T-cell (primary cell): ENCODE data around the gene SLC16A3. TPM values are rescaled to one million over a fixed set of nuclear protein-coding genes. Genes with fewer than 3 reads are reported as not detected.

Experiments
- ATAC-seq, 4 experiments: fragments of 200-7000 bp in 3 of 4; fragments of 150-1000 bp in 1 of 4; cut with Tn5 transposase; replicated peaks in 1 of 4; 1 replicate in 3 of 4; 2 replicates in 1 of 4; pipeline ENCODE4 v1.10.0; 2021; ENCODE audit warnings: moderate library complexity in 3 of 4, mild to moderate bottlenecking in 2 of 4, moderate number of reproducible peaks in 1 of 4
- CTCF ChIA-PET, 2 donors: fragments of 300-600 bp; sonication (Branson Sonifier 250); formaldehyde crosslinking; loops; one replicate each; lab custom pipeline; 2022; ENCODE audit warnings: antibody characterized with exemption in 2 of 2; lab: Charles Lee
- POLR2A ChIA-PET, 2 donors: fragments of 300-600 bp; sonication (Branson Sonifier 250); formaldehyde crosslinking; loops; one replicate each; lab custom pipeline; 2022; ENCODE audit warnings: antibody characterized with exemption in 2 of 2; lab: Charles Lee
- DNase-seq, 35 experiments: peaks; one replicate each; pipeline versions ENCODE4 v3.0.0 to v3.0.0-alpha.2; 2013 to 2023
- H3K27ac ChIP-seq: one replicate; pipeline ENCODE4 v1.5.1; 2013; ENCODE audit warnings: low read length
- H3K27me3 ChIP-seq, 2 experiments: replicated peaks in 1 of 2; 1 replicate in 1 of 2; 2 replicates in 1 of 2; pipeline versions ENCODE4 v1.6.1 to v1.7.0; 2013; ENCODE audit warnings: low read length in 1 of 2, mixed read lengths in 1 of 2; ENCODE audit not compliant: control insufficient read depth in 2 of 2, insufficient read depth in 2 of 2; ENCODE audit errors: extremely low read depth in 1 of 2
- H3K36me3 ChIP-seq, 2 donors: 1 replicate in 1 of 2; 2 replicates in 1 of 2; pipeline versions ENCODE4 v1.6.1 to v1.7.0; 2013; ENCODE audit warnings: low read length in 1 of 2; ENCODE audit not compliant: control insufficient read depth in 2 of 2, insufficient read depth in 1 of 2; ENCODE audit errors: extremely low read depth in 1 of 2
- H3K4me1 ChIP-seq, 2 experiments: 1 replicate in 1 of 2; 2 replicates in 1 of 2; pipeline versions ENCODE4 v1.6.1 to v1.7.0; 2013; ENCODE audit warnings: low read length in 2 of 2, mixed read lengths in 1 of 2; ENCODE audit not compliant: insufficient read depth in 2 of 2, control insufficient read depth in 1 of 2; ENCODE audit errors: extremely low read depth in 1 of 2
- H3K4me3 ChIP-seq, 2 donors: 1 replicate in 1 of 2; 2 replicates in 1 of 2; pipeline versions ENCODE4 v1.5.1 to v1.7.0; 2013; ENCODE audit warnings: mild to moderate bottlenecking in 2 of 2, low read length in 1 of 2, moderate library complexity in 1 of 2; ENCODE audit not compliant: control insufficient read depth in 1 of 2; ENCODE audit errors: extremely low read depth in 1 of 2
- H3K9me3 ChIP-seq: 2 replicates; pipeline ENCODE4 v1.7.0; 2013
- H3K27ac Mint-ChIP-seq, 2 donors: one replicate each; pipeline ENCODE4 v1.8.0; 2020 to 2021; ENCODE audit warnings: mild to moderate bottlenecking in 2 of 2, mixed read lengths in 2 of 2
- H3K27me3 Mint-ChIP-seq, 2 donors: one replicate each; pipeline ENCODE4 v1.8.0; 2021 to 2022; ENCODE audit warnings: mixed read lengths in 2 of 2
- H3K36me3 Mint-ChIP-seq: one replicate; pipeline ENCODE4 v1.8.0; 2021; ENCODE audit warnings: mixed read lengths
- H3K4me1 Mint-ChIP-seq, 3 donors: one replicate each; pipeline ENCODE4 v1.8.0; 2020 to 2022; ENCODE audit warnings: mixed read lengths in 3 of 3, mild to moderate bottlenecking in 1 of 3
- H3K4me3 Mint-ChIP-seq, 3 donors: one replicate each; pipeline ENCODE4 v1.8.0; 2020 to 2022; ENCODE audit warnings: mild to moderate bottlenecking in 3 of 3, mixed read lengths in 3 of 3, moderate library complexity in 3 of 3
- H3K9me3 Mint-ChIP-seq, 3 donors: one replicate each; pipeline ENCODE4 v1.8.0; 2020 to 2022; ENCODE audit warnings: mixed read lengths in 3 of 3
- WGBS: methylation state at CpG from one replicate; pipeline ENCODE4 v1.1.5; 2013; ENCODE audit warnings: missing lambda C conversion rate; ENCODE audit not compliant: insufficient coverage; 5-methylcytosine and 5-hydroxymethylcytosine counted together
- total RNA-seq, 35 experiments: library from RNA in 6 of 35; stranded (reverse) in 6 of 35; fragments of 120-200 nt in 1 of 35; gene quantifications; one replicate each; pipeline versions ENCODE4 v1.2.1 to v1.2.4 and lab custom pipeline; 2013 to 2026

The SLC16A3 gene
- total RNA-seq, 5 donors from 2014 or later (not counting 1 experiment from before 2014, with no cell fraction given): 31.9 to 47.3 (median 40.9) TPM

GRCh38 chr17:82195675-82196672 lies 32.9 kb upstream of the SLC16A3 start:
- Mint-ChIP-seq H3K9me3 (no peaks in the 10 kb centered on the region), H3K36me3 (peaks cover 53% of the 10 kb centered on the region), H3K4me1 (peaks cover 24 to 34% (median 29%) of the 10 kb centered on the region in 3 donors), H3K4me3 (no peak overlapping the region), H3K27me3 (no peaks in the 10 kb centered on the region), H3K27ac (no peak overlapping the region)
- H3K27ac ChIP-seq: no peak overlapping the region
- ATAC-seq (no peak), DNase-seq (no peak)
- WGBS: 93% methylated on average over 24 of the region's 25 CpGs
- peaks cover 5 to 40% of the 10 kb centered on the region in 2 donors for H3K36me3 ChIP-seq
- H3K4me3 ChIP-seq: no peak overlapping the region
- no peaks in the 10 kb centered on the region for H3K27me3 ChIP-seq
- ChIA-PET CTCF (interaction anchor here in 1 of 2 donors (0.6 kb wide), 1 partner anchor 59 kb away, joined by 3 read pairs; no protein-coding TSS in a partner anchor), POLR2A (interaction anchor here in 1 of 2 donors (0.5 to 0.8 kb wide), 2 partner anchors 314 to 386 kb away, joined by 3 to 6 read pairs; no protein-coding TSS in a partner anchor)
- peaks cover 7 to 32% of the 10 kb centered on the region in 2 experiments for H3K4me1 ChIP-seq
- H3K9me3 ChIP-seq: no peaks in the 10 kb centered on the region

DNA sequence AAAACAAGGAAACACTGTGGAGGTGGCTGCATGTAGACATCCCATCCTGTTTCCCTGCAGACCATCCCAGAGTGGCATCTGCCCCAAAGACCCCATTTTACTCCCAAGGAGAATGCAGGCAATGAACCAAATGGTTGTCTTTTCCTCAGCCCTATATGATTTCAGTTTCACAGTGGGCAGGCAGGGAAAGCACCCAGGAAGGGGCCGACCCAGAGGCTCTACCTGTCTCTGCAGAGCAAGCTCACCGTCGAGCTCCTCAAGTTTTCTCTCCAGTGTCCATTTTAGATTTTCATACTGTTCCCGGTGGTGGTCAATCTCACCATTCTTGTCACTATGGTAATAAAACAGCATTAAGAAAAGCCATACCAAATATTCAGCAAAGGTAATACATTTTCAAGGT lies 30.8 kb upstream of the SLC16A3 start:
- DNase-seq (no peak), ATAC-seq (no peak)
- Mint-ChIP-seq H3K9me3 (no peaks in the 10 kb centered on the region), H3K4me3 (peak overlapping the region in 2 of 3 donors; percentile 14 to 56), H3K36me3 (peaks cover 40% of the 10 kb centered on the region), H3K4me1 (peaks cover 35 to 47% (median 42%) of the 10 kb centered on the region in 3 donors), H3K27me3 (no peaks in the 10 kb centered on the region), H3K27ac (peak overlapping the region; percentile 44 to 69)
- Histone ChIP-seq H3K27me3 (no peaks in the 10 kb centered on the region), H3K4me3 (no peak overlapping the region), H3K36me3 (peaks cover 5 to 28% of the 10 kb centered on the region in 2 donors), H3K9me3 (no peaks in the 10 kb centered on the region), H3K4me1 (peaks cover 12 to 40% of the 10 kb centered on the region in 2 experiments), H3K27ac (no peak overlapping the region)
- ChIA-PET CTCF (no interaction called here), POLR2A (interaction anchor here in 1 of 2 donors (0.6 kb wide), 1 partner anchor 11 kb away, joined by 3 read pairs; no protein-coding TSS in a partner anchor)
- WGBS: 13% methylated on average over 1 of the region's 4 CpGs

GRCh38 chr17:82199496-82199895 lies 29.3 kb upstream of the SLC16A3 start:
- peaks cover 40 to 50% (median 46%) of the 10 kb centered on the region in 3 donors for H3K4me1 Mint-ChIP-seq
- H3K9me3 Mint-ChIP-seq: no peaks in the 10 kb centered on the region
- DNase-seq (no peak), ATAC-seq (no peak)
- peak overlapping the region; percentile 65 to 86 for H3K27ac Mint-ChIP-seq
- Histone ChIP-seq H3K36me3 (peaks cover 5 to 20% of the 10 kb centered on the region in 2 donors), H3K4me3 (no peak overlapping the region), H3K27ac (no peak overlapping the region), H3K27me3 (no peaks in the 10 kb centered on the region), H3K4me1 (peaks cover 12 to 40% of the 10 kb centered on the region in 2 experiments), H3K9me3 (no peaks in the 10 kb centered on the region)
- CTCF ChIA-PET: interaction anchor here in 1 of 2 donors (0.8 kb wide), 1 partner anchor 161 kb away, joined by 3 read pairs; no protein-coding TSS in a partner anchor
- peak overlapping the region in 1 of 3 donors; percentile 77 for H3K4me3 Mint-ChIP-seq
- 95% methylated on average over 12 of the region's 12 CpGs for WGBS
- POLR2A ChIA-PET: interaction anchor here (0.6 kb wide), 2 partner anchors 145 to 255 kb away, joined by 3 to 5 read pairs; no protein-coding TSS in a partner anchor
- peaks cover 30% of the 10 kb centered on the region for H3K36me3 Mint-ChIP-seq
- H3K27me3 Mint-ChIP-seq: no peaks in the 10 kb centered on the region

GRCh38 chr17:82200135-82200534 lies 28.7 kb upstream of the SLC16A3 start:
- WGBS: 79% methylated on average over 14 of the region's 17 CpGs
- H3K27ac Mint-ChIP-seq: peak overlapping the region; percentile 65 to 86
- ATAC-seq (no peak), DNase-seq (no peak)
- no peaks in the 10 kb centered on the region for H3K9me3 ChIP-seq
- H3K36me3 ChIP-seq: peaks cover 2 to 13% of the 10 kb centered on the region in 2 donors
- no peaks in the 10 kb centered on the region for H3K27me3 ChIP-seq
- peak overlapping the region; percentile 56 for H3K27ac ChIP-seq
- H3K36me3 Mint-ChIP-seq: peaks cover 26% of the 10 kb centered on the region
- ChIA-PET CTCF (interaction anchor here in 1 of 2 donors (1.0 to 1.3 kb wide), 2 partner anchors 64 to 98 kb away, joined by 3 to 4 read pairs; no protein-coding TSS in a partner anchor), POLR2A (interaction anchor here in 1 of 2 donors (0.5 kb wide), 1 partner anchor 72 kb away, joined by 3 read pairs; no protein-coding TSS in a partner anchor)
- H3K27me3 Mint-ChIP-seq: no peaks in the 10 kb centered on the region
- H3K4me3 ChIP-seq: no peak overlapping the region
- H3K4me1 ChIP-seq: peaks cover 12 to 40% of the 10 kb centered on the region in 2 experiments
- peak overlapping the region; percentile 39 to 77 (median 58) for H3K4me3 Mint-ChIP-seq
- peaks cover 46 to 51% (median 50%) of the 10 kb centered on the region in 3 donors for H3K4me1 Mint-ChIP-seq
- H3K9me3 Mint-ChIP-seq: no peaks in the 10 kb centered on the region

DNA sequence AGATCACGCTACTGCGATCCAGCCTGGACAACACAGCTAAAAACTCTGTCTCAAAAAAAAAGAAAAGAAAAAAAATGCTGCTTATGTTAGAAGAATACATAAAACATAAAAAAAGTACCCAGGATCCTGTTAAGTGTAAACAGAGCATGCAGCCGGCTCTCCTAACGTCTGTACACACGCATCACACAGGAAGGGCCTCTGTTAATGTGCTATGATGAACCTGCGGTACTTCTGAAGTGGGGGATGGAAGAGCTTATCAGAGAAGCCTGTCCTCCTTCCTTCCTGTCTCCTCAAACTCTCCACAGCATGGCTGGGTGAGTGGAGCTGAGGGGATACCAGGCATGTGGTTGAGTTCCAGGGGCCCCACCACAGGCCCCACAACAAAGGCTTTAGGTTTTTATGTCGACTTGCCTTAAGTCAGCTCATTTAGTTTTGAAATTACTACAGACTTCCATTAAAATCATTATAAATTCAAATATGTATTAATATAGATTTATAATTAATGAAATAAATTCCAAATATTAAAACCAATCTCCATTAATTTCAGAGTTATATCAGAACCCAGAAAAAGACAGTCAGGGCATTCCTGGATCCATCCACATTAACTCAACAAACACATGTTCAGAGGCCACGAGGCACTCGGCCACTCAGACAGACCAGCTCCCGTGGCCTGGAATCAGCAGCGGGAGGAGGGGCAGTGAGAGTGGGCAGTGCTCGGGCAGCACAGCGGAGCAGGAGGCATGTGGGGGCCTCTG lies 27.9 kb upstream of the SLC16A3 start:
- Histone ChIP-seq H3K27ac (peak overlapping the region; percentile 56), H3K4me3 (peak overlapping the region in 1 of 2 donors; percentile 29), H3K4me1 (peaks cover 12 to 48% of the 10 kb centered on the region in 2 experiments), H3K27me3 (no peaks in the 10 kb centered on the region), H3K36me3 (peaks cover 0 to 11% of the 10 kb centered on the region in 2 donors), H3K9me3 (no peaks in the 10 kb centered on the region)
- no peaks in the 10 kb centered on the region for H3K27me3 Mint-ChIP-seq
- CTCF ChIA-PET: interaction anchor here in 1 of 2 donors (0.5 to 1.6 kb wide), 5 partner anchors 9 to 98 kb away, joined by 3 to 6 read pairs (median 4); no protein-coding TSS in a partner anchor
- H3K4me1 Mint-ChIP-seq: peaks cover 53 to 59% (median 56%) of the 10 kb centered on the region in 3 donors
- H3K4me3 Mint-ChIP-seq: peak overlapping the region; percentile 39 to 77 (median 58)
- POLR2A ChIA-PET: interaction anchor here in 1 of 2 donors (0.5 to 1.1 kb wide), 5 partner anchors 68 to 589 kb away, joined by 3 to 4 read pairs (median 3); no protein-coding TSS in a partner anchor
- peak; percentile 93 to 94 (median 94) for ATAC-seq
- WGBS: 63% methylated on average over 3 of the region's 13 CpGs
- H3K27ac Mint-ChIP-seq: peak overlapping the region; percentile 65 to 86
- H3K9me3 Mint-ChIP-seq: no peaks in the 10 kb centered on the region
- H3K36me3 Mint-ChIP-seq: peaks cover 18% of the 10 kb centered on the region
- peak; percentile 36 to 91 (median 74) for DNase-seq
